SK-N-SH (cell line): ENCODE measurements around the gene SRSF12. TPM values are rescaled to one million over a fixed set of nuclear protein-coding genes. Genes with fewer than 3 reads are reported as not detected.

Experiments
- CTCF ChIA-PET: fragments of 300-600, 350-600 bp; formaldehyde crosslinking; extraction: SDS; loops from one replicate; lab custom pipeline; 2021; lab: Yijun Ruan, JAX
- POLR2A ChIA-PET: fragments of 350-600 bp; sonication (Branson Sonifier 250); formaldehyde crosslinking; extraction: SDS; loops from one replicate; lab custom pipeline; 2020; ENCODE audit warnings: antibody characterized with exemption, inconsistent platforms; lab: Yijun Ruan, JAX
- DNase-seq: peaks from one replicate; pipeline ENCODE4 v3.0.0; 2012
- H2AFZ ChIP-seq: fragments of 200-600 bp; sonication (generic); 2 replicates; pipeline ENCODE4 v1.8.1; 2016; ENCODE audit warnings: antibody characterized with exemption, mild to moderate bottlenecking, low read depth
- H3F3A ChIP-seq: fragments of 200-600 bp; sonication (generic); replicated peaks from 2 replicates; pipeline ENCODE3; 2016; ENCODE audit warnings: antibody characterized with exemption, mild to moderate bottlenecking; ENCODE audit not compliant: insufficient read depth
- H3K27ac ChIP-seq, 2 experiments: fragments of 200-500 bp in 1 of 2; fragments of 200-600 bp in 1 of 2; sonication (Bioruptor generic) in 1 of 2; sonication (generic), shearing (Covaris generic) in 1 of 2; 2 replicates each; pipeline versions ENCODE4 v1.5.1 to v1.6.1; 2014 to 2016; ENCODE audit warnings: low read depth in 2 of 2, inconsistent platforms in 1 of 2, low read length in 1 of 2, mild to moderate bottlenecking in 1 of 2, mixed read lengths in 1 of 2
- H3K27me3 ChIP-seq: fragments of 200-600 bp; sonication (generic), shearing (Covaris generic); 2 replicates; pipeline ENCODE4 v1.6.1; 2016; ENCODE audit warnings: mixed run types; ENCODE audit not compliant: insufficient read depth
- H3K36me3 ChIP-seq, 2 experiments: fragments of 200-500 bp in 1 of 2; fragments of 200-600 bp in 1 of 2; sonication (Bioruptor generic) in 1 of 2; sonication (generic) in 1 of 2; replicated peaks in 1 of 2; 2 replicates each; pipeline versions ENCODE3 to v1.5.1; 2014 to 2016; ENCODE audit warnings: low read length in 1 of 2, mild to moderate bottlenecking in 1 of 2; ENCODE audit not compliant: insufficient read depth in 2 of 2, control insufficient read depth in 1 of 2
- H3K4me1 ChIP-seq, 2 experiments: fragments of 200-500 bp in 1 of 2; fragments of 200-600 bp in 1 of 2; sonication (Bioruptor generic) in 1 of 2; sonication (generic), shearing (Covaris generic) in 1 of 2; 2 replicates each; pipeline versions ENCODE4 v1.5.1 to v1.6.1; 2014 to 2016; ENCODE audit warnings: low read depth in 1 of 2, low read length in 1 of 2, mixed run types in 1 of 2; ENCODE audit not compliant: insufficient read depth in 2 of 2, control insufficient read depth in 1 of 2
- H3K4me2 ChIP-seq: fragments of 200-600 bp; sonication (generic), shearing (Covaris generic); 2 replicates; pipeline ENCODE4 v1.6.1; 2017; ENCODE audit warnings: mixed run types
- H3K4me3 ChIP-seq, 2 experiments: fragments of 200-500 bp in 1 of 2; fragments of 200-600 bp in 1 of 2; sonication (Bioruptor generic) in 1 of 2; sonication (generic), shearing (Covaris generic) in 1 of 2; 2 replicates each; pipeline versions ENCODE4 v1.5.1 to v1.8.1; 2014 to 2016; ENCODE audit warnings: low read depth in 2 of 2, inconsistent platforms in 1 of 2, low read length in 1 of 2, mild to moderate bottlenecking in 1 of 2, mixed read lengths in 1 of 2, moderate library complexity in 1 of 2
- H3K79me2 ChIP-seq: fragments of 200-600 bp; sonication (generic); 2 replicates; pipeline ENCODE4 v1.8.1; 2017; ENCODE audit warnings: mild to moderate bottlenecking; ENCODE audit not compliant: insufficient read depth
- H3K9ac ChIP-seq: fragments of 200-600 bp; sonication (generic); 2 replicates; pipeline ENCODE4 v1.6.1; 2017; ENCODE audit warnings: mixed run types
- H3K9me2 ChIP-seq: fragments of 200-600 bp; sonication (generic); 2 replicates; pipeline ENCODE4 v1.6.1; 2017; ENCODE audit warnings: mixed run types
- H3K9me3 ChIP-seq: fragments of 200-600 bp; sonication (generic); 2 replicates; pipeline ENCODE4 v1.6.1; 2017; ENCODE audit warnings: mixed run types, mild to moderate bottlenecking, moderate library complexity
- H4K20me1 ChIP-seq: fragments of 200-600 bp; sonication (generic); 2 replicates; pipeline ENCODE4 v1.6.1; 2017; ENCODE audit warnings: mild to moderate bottlenecking, mixed run types; ENCODE audit not compliant: insufficient read depth
- CHD2 ChIP-seq: fragments of 150-350 bp; IDR thresholded peaks from 2 replicates; pipeline ENCODE4 v1.6.1; 2018; ENCODE audit warnings: low read length; ENCODE audit not compliant: partially characterized antibody
- EZH2phosphoT487 ChIP-seq: fragments of 200-600 bp; sonication (generic); IDR thresholded peaks from 2 replicates; pipeline ENCODE4 v1.6.1; 2017; ENCODE audit warnings: low read depth, mixed run types, mild to moderate bottlenecking, antibody characterized with exemption, moderate library complexity, borderline replicate concordance
- FOXM1 ChIP-seq: IDR thresholded peaks from 2 replicates; pipeline ENCODE4 v1.4.0; 2012; ENCODE audit warnings: low read depth, mild to moderate bottlenecking
- GABPA ChIP-seq: IDR thresholded peaks from 2 replicates; pipeline ENCODE4 v1.4.0; 2012; ENCODE audit warnings: low read depth, mild to moderate bottlenecking
- GATA2 ChIP-seq: sonication (generic); formaldehyde crosslinking; IDR thresholded peaks from 2 replicates; pipeline ENCODE4 v1.5.0; 2020; ENCODE audit warnings: mild to moderate bottlenecking, missing genetic modification reagents
- MAX ChIP-seq: IDR thresholded peaks from 2 replicates; pipeline ENCODE4 v1.4.0; 2012; ENCODE audit warnings: low read depth
- MEF2A ChIP-seq: IDR thresholded peaks from 2 replicates; pipeline ENCODE4 v1.4.0; 2012; ENCODE audit warnings: low read depth, borderline replicate concordance
- MXI1 ChIP-seq: IDR thresholded peaks from 2 replicates; pipeline ENCODE4 v1.6.1; 2012; ENCODE audit warnings: mild to moderate bottlenecking, low read depth, low read length, improper control_type of control experiment
- NRF1 ChIP-seq: IDR thresholded peaks from 2 replicates; pipeline ENCODE4 v1.6.1; 2012; ENCODE audit warnings: low read depth, mild to moderate bottlenecking, low read length
- RAD21 ChIP-seq: IDR thresholded peaks from 2 replicates; pipeline ENCODE4 v1.6.1; 2012; ENCODE audit warnings: mild to moderate bottlenecking, low read length
- RFX5 ChIP-seq: IDR thresholded peaks from 2 replicates; pipeline ENCODE4 v1.6.1; 2012; ENCODE audit warnings: mild to moderate bottlenecking, improper control_type of control experiment, low read length
- RXRA ChIP-seq: IDR thresholded peaks from 2 replicates; pipeline ENCODE4 v1.4.0; 2012; ENCODE audit warnings: low read depth, mild to moderate bottlenecking, borderline replicate concordance
- SMC3 ChIP-seq: IDR thresholded peaks from 2 replicates; pipeline ENCODE4 v1.6.1; 2012; ENCODE audit warnings: low read depth, low read length, improper control_type of control experiment
- TAF1 ChIP-seq: IDR thresholded peaks from 2 replicates; pipeline ENCODE4 v1.6.1; 2012; ENCODE audit warnings: low read depth, mild to moderate bottlenecking, low read length, moderate library complexity, borderline replicate concordance
- TCF12 ChIP-seq: IDR thresholded peaks from 2 replicates; pipeline ENCODE4 v1.4.0; 2012
- TEAD4 ChIP-seq: IDR thresholded peaks from 2 replicates; pipeline ENCODE4 v1.4.0; 2012; ENCODE audit warnings: mild to moderate bottlenecking, borderline replicate concordance; ENCODE audit not compliant: insufficient read depth
- USF1 ChIP-seq: IDR thresholded peaks from 2 replicates; pipeline ENCODE4 v1.4.0; 2012; ENCODE audit warnings: low read depth, borderline replicate concordance
- USF2 ChIP-seq: fragments of 150-350 bp; IDR thresholded peaks from 2 replicates; pipeline ENCODE4 v1.6.1; 2017; ENCODE audit warnings: antibody characterized with exemption, low read length, low read depth, borderline replicate concordance
- ZBTB33 ChIP-seq: IDR thresholded peaks from 2 replicates; pipeline ENCODE4 v1.4.0; 2012; ENCODE audit warnings: low read depth, borderline replicate concordance
- polyA plus RNA-seq, 3 experiments: library from polyadenylated mRNA; depleted of rRNA; stranded (reverse); fragments of >200 nt; gene quantifications; 2 replicates each; pipeline ENCODE4 v1.2.3, GENCODE V29; 2012

SRSF12 gene
- polyA plus RNA-seq, 1 of the 3 experiments (the other 2 are of a cell fraction) = 1.1 TPM

GRCh38 chr6:89071036-89071435, 46.8 kb downstream of the SRSF12 start:
- H3K36me3 ChIP-seq = no peaks in the 10 kb centered on the region
- POLR2A ChIA-PET = no interaction called here
- no peaks in the 10 kb centered on the region for H3K9me2 ChIP-seq
- no peaks in the 10 kb centered on the region for H3F3A ChIP-seq
- H3K4me3 ChIP-seq = no peak overlapping the region
- no peaks in the 10 kb centered on the region for H3K4me1 ChIP-seq
- H3K79me2 ChIP-seq = no peaks in the 10 kb centered on the region
- no peak overlapping the region for H3K27ac ChIP-seq
- no peaks in the 10 kb centered on the region for H3K9me3 ChIP-seq
- H4K20me1 ChIP-seq = no peaks in the 10 kb centered on the region
- H2AFZ ChIP-seq = no peak overlapping the region
- CTCF ChIA-PET = no interaction called here
- no peak overlapping the region for H3K9ac ChIP-seq
- TF ChIP-seq FOXM1 = no peak
- TF ChIP-seq GABPA = no peak
- no peak for TF ChIP-seq TCF12
- no peak for TF ChIP-seq CHD2
- no peak for TF ChIP-seq USF2
- no peak for TF ChIP-seq NRF1
- no peak for TF ChIP-seq USF1
- TF ChIP-seq RFX5 = no peak
- no peak for TF ChIP-seq TAF1
- TF ChIP-seq EZH2phosphoT487 = no peak
- TF ChIP-seq MAX = no peak
- TF ChIP-seq SMC3 = no peak
- TF ChIP-seq MEF2A = no peak
- no peak for TF ChIP-seq RXRA
- no peak for TF ChIP-seq GATA2 (CRISPR knock-in tag)
- TF ChIP-seq MXI1 = no peak
- no peak for TF ChIP-seq ZBTB33
- TF ChIP-seq TEAD4 = no peak
- no peak for TF ChIP-seq RAD21
- no peak for DNase-seq
- H3K27me3 ChIP-seq = no peaks in the 10 kb centered on the region
- H3K4me2 ChIP-seq = no peak overlapping the region
